Transverse colon (tissue), 4 donors: ENCODE measurements around the gene PNPLA2. TPM values are rescaled to one million over a fixed set of nuclear protein-coding genes. Genes with fewer than 3 reads are reported as not detected.
A peak's percentile ranks its signal among the peaks of the same experiment; 100 is the strongest.

Source experiments
- DNase-seq: peaks from one replicate; pipeline ENCODE4 v3.0.0-alpha.2; 2019
- H3K27ac ChIP-seq, 4 donors: fragments of 200-600 bp; sonication (generic); 2 replicates each; pipeline ENCODE4 v1.5.1; 2016 to 2018; ENCODE audit warnings: inconsistent platforms in 4 of 4
- H3K27me3 ChIP-seq: fragments of 200-600 bp; sonication (generic); 2 replicates; pipeline ENCODE4 v1.5.1; 2017; ENCODE audit warnings: inconsistent platforms
- H3K36me3 ChIP-seq, 4 donors: fragments of 200-600 bp; sonication (generic); 2 replicates each; pipeline ENCODE4 v1.5.1; 2017 to 2019; ENCODE audit warnings: inconsistent platforms in 4 of 4
- H3K4me1 ChIP-seq, 4 donors: fragments of 200-600 bp; sonication (generic); 2 replicates each; pipeline ENCODE4 v1.5.1; 2017 to 2020; ENCODE audit warnings: inconsistent platforms in 4 of 4
- H3K4me3 ChIP-seq, 4 donors: fragments of 200-600 bp; sonication (generic); 1 replicate in 1 of 4; 2 replicates in 3 of 4; pipeline versions ENCODE4 v1.5.1 to v1.6.1; 2017 to 2019; ENCODE audit warnings: inconsistent platforms in 4 of 4
- H3K9me3 ChIP-seq, 2 donors: fragments of 200-600 bp; sonication (generic); 2 replicates each; pipeline ENCODE4 v1.5.1; 2017 to 2019; ENCODE audit warnings: inconsistent platforms in 2 of 2
- EP300 ChIP-seq: sonication (generic); formaldehyde crosslinking; IDR thresholded peaks from one replicate; pipeline ENCODE4 v1.6.1; 2017; ENCODE audit warnings: antibody characterized with exemption, low read depth
- POLR2A ChIP-seq: fragments of 450-650 bp; IDR thresholded peaks from one replicate; pipeline ENCODE4 v1.6.1; 2016; ENCODE audit warnings: antibody characterized with exemption, mild to moderate bottlenecking, moderate library complexity
- POLR2AphosphoS5 ChIP-seq, 3 donors: sonication (generic); formaldehyde crosslinking; IDR thresholded peaks; one replicate each; pipeline ENCODE4 v1.6.1; 2016; ENCODE audit warnings: antibody characterized with exemption in 3 of 3
- whole genome bisulfite sequencing, 2 donors: methylation state at CpG; one replicate each; pipeline ENCODE4 v1.1.5; 2018; ENCODE audit warnings: low coverage in 1 of 2; 5-methylcytosine and 5-hydroxymethylcytosine counted together
- in situ Hi-C, 4 donors: fragments of 200-750 bp; cut with MboI; loops; one replicate each; pipeline versions ENCODE4 v1.15.0 to v1.15.1; 2017; ENCODE audit warnings: low sequenced_read_pairs in 3 of 4, low pct_ligation_motif_present in 1 of 4, low pct_unique_long_range_greater_than_20kb in 1 of 4
- intact Hi-C: fragments of 100-400 bp; cut with DNase I; formaldehyde crosslinking; loops from one replicate; pipeline ENCODE4 v1.15.1; 2023; ENCODE audit warnings: low total_unique reads
- total RNA-seq, 4 donors: library from RNA; depleted of rRNA; stranded (reverse); fragments of >200 nt; gene quantifications; one replicate each; pipeline ENCODE4 v1.1.0, GENCODE V29; 2016
- TF ChIP-seq, protein P1 (sequence below), 5 experiments: fragments of 200-600 bp in 3 of 5; fragments of 450-650 bp in 2 of 5; sonication (generic) in 3 of 5; IDR thresholded peaks; 1 replicate in 2 of 5; 2 replicates in 3 of 5; pipeline ENCODE4 v1.5.1; 2016 to 2017; ENCODE audit warnings: antibody characterized with exemption in 5 of 5, inconsistent platforms in 3 of 5, mild to moderate bottlenecking in 2 of 5, moderate library complexity in 1 of 5

PNPLA2 gene
- total RNA-seq, 4 donors from 2014 or later = 61.7 to 821 (median 134) TPM

DNA sequence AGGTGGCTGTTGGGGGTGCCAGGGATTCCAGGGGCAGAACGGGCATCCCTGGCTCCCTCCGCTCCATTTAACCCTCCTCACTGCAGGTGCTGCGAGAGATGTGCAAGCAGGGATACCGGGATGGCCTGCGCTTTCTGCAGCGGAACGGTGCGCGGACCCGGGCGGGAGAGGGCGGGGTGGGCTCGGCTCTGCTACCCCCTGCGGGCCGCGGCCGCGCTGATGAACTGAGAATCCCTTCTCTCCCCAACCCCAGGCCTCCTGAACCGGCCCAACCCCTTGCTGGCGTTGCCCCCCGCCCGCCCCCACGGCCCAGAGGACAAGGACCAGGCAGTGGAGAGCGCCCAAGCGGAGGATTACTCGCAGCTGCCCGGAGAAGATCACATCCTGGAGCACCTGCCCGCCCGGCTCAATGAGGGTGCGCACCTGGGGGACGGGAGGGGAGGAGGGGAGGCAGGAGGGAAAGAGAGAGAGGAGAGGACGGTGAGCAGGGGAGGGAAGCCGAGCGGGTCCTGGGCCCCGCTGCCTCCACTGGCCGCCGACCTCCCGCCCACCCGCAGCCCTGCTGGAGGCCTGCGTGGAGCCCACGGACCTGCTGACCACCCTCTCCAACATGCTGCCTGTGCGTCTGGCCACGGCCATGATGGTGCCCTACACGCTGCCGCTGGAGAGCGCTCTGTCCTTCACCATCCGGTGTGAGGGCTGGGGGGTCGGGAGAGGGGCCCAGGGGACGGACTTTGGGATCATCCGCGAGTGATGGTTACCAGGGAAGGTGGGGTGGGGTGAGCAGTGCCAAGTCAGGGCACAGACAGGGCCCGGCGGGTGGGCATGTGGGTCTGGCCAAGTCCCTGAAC is 5.0 kb downstream of the PNPLA2 start:
- 91% methylated on average over 53 of the region's 53 CpGs; no CpG with 5 or more reads in 1 of the 2 donors for WGBS, 2 donors
- intact Hi-C loops = no loop called here
- H3K27ac ChIP-seq = peak overlapping the region in 1 of 4 donors; percentile 95

DNA sequence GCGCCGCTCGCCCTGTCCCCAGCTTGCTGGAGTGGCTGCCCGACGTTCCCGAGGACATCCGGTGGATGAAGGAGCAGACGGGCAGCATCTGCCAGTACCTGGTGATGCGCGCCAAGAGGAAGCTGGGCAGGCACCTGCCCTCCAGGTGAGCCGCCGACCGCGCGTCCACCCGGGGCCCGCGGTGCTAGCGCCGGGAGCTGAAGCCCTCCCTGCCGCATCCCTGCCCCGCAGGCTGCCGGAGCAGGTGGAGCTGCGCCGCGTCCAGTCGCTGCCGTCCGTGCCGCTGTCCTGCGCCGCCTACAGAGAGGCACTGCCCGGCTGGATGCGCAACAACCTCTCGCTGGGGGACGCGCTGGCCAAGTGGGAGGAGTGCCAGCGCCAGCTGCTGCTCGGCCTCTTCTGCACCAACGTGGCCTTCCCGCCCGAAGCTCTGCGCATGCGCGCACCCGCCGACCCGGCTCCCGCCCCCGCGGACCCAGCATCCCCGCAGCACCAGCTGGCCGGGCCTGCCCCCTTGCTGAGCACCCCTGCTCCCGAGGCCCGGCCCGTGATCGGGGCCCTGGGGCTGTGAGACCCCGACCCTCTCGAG is 5.7 kb downstream of the PNPLA2 start:
- WGBS, 2 donors = 58% methylated on average over 51 of the region's 59 CpGs; no CpG with 5 or more reads in 1 of the 2 donors
- H3K9me3 ChIP-seq = no peaks in the 10 kb centered on the region
- peaks cover 0 to 14% (median 0%) of the 10 kb centered on the region in 4 donors for H3K36me3 ChIP-seq
- H3K27me3 ChIP-seq = peaks cover 43% of the 10 kb centered on the region
- TF ChIP-seq POLR2AphosphoS5 (IDR thresholded peaks at IDR 0.05) (peak in 2 of 3 donors; percentile 49 to 54), EP300 (no peak)
- H3K4me3 ChIP-seq = no peak overlapping the region
- DNase-seq = peak; percentile 62
- in situ Hi-C loops (no loop called here), intact Hi-C loops (no loop called here)
- peaks cover 25 to 82% (median 74%) of the 10 kb centered on the region in 4 donors for H3K4me1 ChIP-seq
- peak overlapping the region; percentile 91 to 95 (median 94) for H3K27ac ChIP-seq

More for the DNA sequence above, 5.0 kb downstream of the PNPLA2 start:
- no peak overlapping the region for H3K4me3 ChIP-seq
- H3K36me3 ChIP-seq = peaks cover 0 to 14% (median 0%) of the 10 kb centered on the region in 4 donors
- in situ Hi-C loops = no loop called here
- DNase-seq = no peak
- H3K9me3 ChIP-seq = no peaks in the 10 kb centered on the region
- H3K27me3 ChIP-seq = peaks cover 36% of the 10 kb centered on the region
- peaks cover 21 to 80% (median 71%) of the 10 kb centered on the region in 4 donors for H3K4me1 ChIP-seq
- no peak for TF ChIP-seq POLR2A
- TF ChIP-seq, protein P1, sequence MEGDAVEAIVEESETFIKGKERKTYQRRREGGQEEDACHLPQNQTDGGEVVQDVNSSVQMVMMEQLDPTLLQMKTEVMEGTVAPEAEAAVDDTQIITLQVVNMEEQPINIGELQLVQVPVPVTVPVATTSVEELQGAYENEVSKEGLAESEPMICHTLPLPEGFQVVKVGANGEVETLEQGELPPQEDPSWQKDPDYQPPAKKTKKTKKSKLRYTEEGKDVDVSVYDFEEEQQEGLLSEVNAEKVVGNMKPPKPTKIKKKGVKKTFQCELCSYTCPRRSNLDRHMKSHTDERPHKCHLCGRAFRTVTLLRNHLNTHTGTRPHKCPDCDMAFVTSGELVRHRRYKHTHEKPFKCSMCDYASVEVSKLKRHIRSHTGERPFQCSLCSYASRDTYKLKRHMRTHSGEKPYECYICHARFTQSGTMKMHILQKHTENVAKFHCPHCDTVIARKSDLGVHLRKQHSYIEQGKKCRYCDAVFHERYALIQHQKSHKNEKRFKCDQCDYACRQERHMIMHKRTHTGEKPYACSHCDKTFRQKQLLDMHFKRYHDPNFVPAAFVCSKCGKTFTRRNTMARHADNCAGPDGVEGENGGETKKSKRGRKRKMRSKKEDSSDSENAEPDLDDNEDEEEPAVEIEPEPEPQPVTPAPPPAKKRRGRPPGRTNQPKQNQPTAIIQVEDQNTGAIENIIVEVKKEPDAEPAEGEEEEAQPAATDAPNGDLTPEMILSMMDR (IDR thresholded peaks at IDR 0.05) = no peak
- TF ChIP-seq EP300 = no peak
- no peak for TF ChIP-seq POLR2AphosphoS5 (IDR thresholded peaks at IDR 0.05)

DNA sequence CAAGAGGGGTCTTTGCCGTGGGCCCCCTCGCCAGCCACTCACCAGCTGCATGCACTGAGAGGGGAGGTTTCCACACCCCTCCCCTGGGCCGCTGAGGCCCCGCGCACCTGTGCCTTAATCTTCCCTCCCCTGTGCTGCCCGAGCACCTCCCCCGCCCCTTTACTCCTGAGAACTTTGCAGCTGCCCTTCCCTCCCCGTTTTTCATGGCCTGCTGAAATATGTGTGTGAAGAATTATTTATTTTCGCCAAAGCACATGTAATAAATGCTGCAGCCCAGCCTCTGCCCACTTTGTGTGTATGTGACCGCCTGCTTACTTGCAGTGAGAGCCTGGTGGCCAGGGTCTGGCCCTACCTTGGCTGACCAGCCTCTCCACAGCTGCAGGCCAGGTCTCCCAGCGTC is 6.2 kb downstream of the PNPLA2 start:
- Histone ChIP-seq H3K36me3 (peaks cover 0 to 14% (median 0%) of the 10 kb centered on the region in 4 donors), H3K27me3 (peaks cover 48% of the 10 kb centered on the region), H3K9me3 (no peaks in the 10 kb centered on the region), H3K27ac (peak overlapping the region; percentile 91 to 95 (median 94)), H3K4me3 (no peak overlapping the region), H3K4me1 (peaks cover 29 to 87% (median 80%) of the 10 kb centered on the region in 4 donors)
- WGBS, 2 donors = 62% methylated on average over 11 of the region's 11 CpGs; no CpG with 5 or more reads in 1 of the 2 donors
- intact Hi-C loops = no loop called here
- in situ Hi-C loops = no loop called here
- DNase-seq = no peak
- TF ChIP-seq POLR2AphosphoS5 (IDR thresholded peaks at IDR 0.05) (no peak), POLR2A (no peak), EP300 (no peak)
- TF ChIP-seq, protein P1 (IDR thresholded peaks at IDR 0.05) = no peak

DNA sequence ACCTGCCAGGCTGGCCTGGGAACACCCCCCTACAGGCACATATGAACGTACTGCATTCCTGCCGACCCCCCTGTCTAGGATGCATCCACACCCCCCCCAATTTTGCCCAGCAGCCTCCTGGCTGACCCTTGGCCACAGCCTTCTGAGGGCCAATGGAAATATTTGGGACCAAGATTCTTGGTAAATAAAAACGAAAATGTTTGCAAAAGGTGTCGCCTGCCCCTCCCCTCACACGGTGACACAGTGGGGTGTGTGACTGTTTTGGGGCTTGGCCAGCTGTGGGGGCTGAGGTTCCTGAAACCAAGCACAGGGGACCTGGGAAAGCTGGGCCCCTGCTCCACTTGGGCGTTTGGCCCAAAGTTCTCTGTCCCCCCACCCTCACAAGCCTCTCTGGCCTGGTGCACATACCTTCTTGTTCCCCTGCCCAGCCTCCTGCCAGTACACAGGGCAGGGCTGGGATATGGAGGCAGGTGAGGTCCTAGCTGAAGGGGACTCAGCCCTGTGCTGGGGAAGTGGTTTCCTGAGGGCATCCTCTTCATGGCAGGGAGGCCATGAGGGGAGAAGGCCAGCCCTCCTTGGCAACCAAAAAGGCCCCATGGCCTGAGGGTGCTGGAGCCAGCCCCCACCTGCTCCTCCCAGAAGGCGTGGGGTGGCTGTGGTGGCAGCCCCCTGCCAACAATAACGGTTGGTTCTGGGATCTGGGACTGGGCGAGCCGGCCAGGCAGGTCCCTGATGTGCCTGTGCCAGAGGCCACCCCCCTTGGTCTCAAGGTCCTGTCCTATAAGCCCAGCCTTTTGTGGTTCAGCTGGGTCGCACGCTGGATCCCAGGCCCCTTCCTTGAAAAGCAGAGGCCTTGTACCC is 6.9 kb downstream of the PNPLA2 start:
- peaks cover 0 to 14% (median 0%) of the 10 kb centered on the region in 4 donors for H3K36me3 ChIP-seq
- intact Hi-C loops = no loop called here
- peak; percentile 72 for DNase-seq
- TF ChIP-seq POLR2AphosphoS5 (IDR thresholded peaks at IDR 0.05) (peak in 1 of 3 donors; percentile 43), POLR2A (peak; percentile 34), EP300 (no peak)
- peak overlapping the region in 2 of 4 donors; percentile 50 to 64 for H3K4me3 ChIP-seq
- 56% methylated on average over 10 of the region's 12 CpGs; no CpG with 5 or more reads in 1 of the 2 donors for WGBS, 2 donors
- no peaks in the 10 kb centered on the region for H3K9me3 ChIP-seq
- peaks cover 54% of the 10 kb centered on the region for H3K27me3 ChIP-seq
- peak overlapping the region; percentile 91 to 95 (median 94) for H3K27ac ChIP-seq
- H3K4me1 ChIP-seq = peaks cover 34 to 87% (median 83%) of the 10 kb centered on the region in 4 donors
- in situ Hi-C loops = no loop called here
